HepG2 (cell line): ENCODE data around the gene RPS6KA2. TPM values are rescaled to one million over a fixed set of nuclear protein-coding genes. Genes with fewer than 3 reads are reported as not detected.

Source experiments
- CENPT ChIP-seq: sonication (generic); formaldehyde crosslinking; IDR thresholded peaks from 2 replicates; pipeline ENCODE4 v1.8.0; 2022; ENCODE audit warnings: low read depth, mild to moderate bottlenecking, moderate library complexity, missing genetic modification reagents
- DNMT1 ChIP-seq: sonication (generic); formaldehyde crosslinking; IDR thresholded peaks from 2 replicates; pipeline ENCODE4 v1.5.1; 2020; ENCODE audit warnings: mild to moderate bottlenecking, missing genetic modification reagents
- FOXP1 ChIP-seq, 2 experiments: fragments of 450-650 bp in 1 of 2; IDR thresholded peaks; 2 replicates each; pipeline ENCODE4 v1.6.1; 2017 to 2018; ENCODE audit warnings: antibody characterized with exemption in 1 of 2
- HNF4G ChIP-seq, 2 experiments: sonication (generic) in 1 of 2; formaldehyde crosslinking in 1 of 2; IDR thresholded peaks; 2 replicates each; pipeline versions ENCODE4 v1.4.0 to v1.6.1; 2011 to 2020; ENCODE audit warnings: borderline replicate concordance in 2 of 2, low read depth in 2 of 2, mild to moderate bottlenecking in 2 of 2, low read length in 1 of 2, missing genetic modification reagents in 1 of 2, moderate library complexity in 1 of 2
- IKZF1 ChIP-seq: fragments of 450-650 bp; IDR thresholded peaks from 2 replicates; pipeline ENCODE4 v1.7.1; 2016
- LCORL ChIP-seq, 2 experiments: fragments of 450-650 bp in 1 of 2; sonication (generic) in 1 of 2; formaldehyde crosslinking in 1 of 2; IDR thresholded peaks; 2 replicates each; pipeline versions ENCODE4 v1.5.0 to v1.6.1; 2017 to 2020; ENCODE audit warnings: antibody characterized with exemption in 1 of 2, missing genetic modification reagents in 1 of 2
- NBN ChIP-seq: fragments of 450-650 bp; conservative IDR thresholded peaks from 2 replicates; pipeline ENCODE4 v1.6.1; 2017
- NONO ChIP-seq, 2 experiments: fragments of 450-650 bp in 1 of 2; sonication (generic) in 1 of 2; formaldehyde crosslinking in 1 of 2; IDR thresholded peaks in 1 of 2; conservative IDR thresholded peaks in 1 of 2; 2 replicates each; pipeline versions ENCODE4 v1.6.1 to v1.8.0; 2017 to 2022; ENCODE audit warnings: mild to moderate bottlenecking in 1 of 2, missing genetic modification reagents in 1 of 2, moderate library complexity in 1 of 2
- PHB2 ChIP-seq: fragments of 450-650 bp; IDR thresholded peaks from 2 replicates; pipeline ENCODE4 v1.6.1; 2018; ENCODE audit not compliant: partially characterized antibody
- RAD51 ChIP-seq: fragments of 450-650 bp; IDR thresholded peaks from 2 replicates; pipeline ENCODE4 v1.6.1; 2016; ENCODE audit warnings: borderline replicate concordance
- ZNF207 ChIP-seq: fragments of 450-650 bp; IDR thresholded peaks from 2 replicates; pipeline ENCODE4 v1.6.1; 2016; ENCODE audit warnings: antibody characterized with exemption, borderline replicate concordance
- ZNF232 ChIP-seq: sonication (generic); formaldehyde crosslinking; IDR thresholded peaks from 2 replicates; pipeline ENCODE4 v1.4.0; 2020; ENCODE audit warnings: missing genetic modification reagents, borderline replicate concordance
- ZSCAN21 ChIP-seq: sonication (generic); formaldehyde crosslinking; IDR thresholded peaks from 2 replicates; pipeline ENCODE4 v1.8.0; 2022; ENCODE audit warnings: mild to moderate bottlenecking, missing genetic modification reagents, moderate library complexity, borderline replicate concordance
- polyA plus RNA-seq, 8 experiments: library from polyadenylated mRNA; depleted of rRNA in 3 of 8; stranded (reverse) in 7 of 8; unstranded in 1 of 8; fragments of >200 nt; fragmentation: Illumina TruSeq in 4 of 8; extraction: Trizol in 4 of 8; gene quantifications; 2 replicates each; pipeline versions ENCODE4 v1.2.1 to v1.2.3, GENCODE V29; 2011 to 2016; ENCODE audit warnings: low read depth in 4 of 8, missing spikeins in 1 of 8, mixed read lengths in 1 of 8; ENCODE audit not compliant: insufficient read depth in 1 of 8
- total RNA-seq, 5 experiments: library from RNA; depleted of rRNA; stranded (reverse); fragments of >200 nt; fragmentation: Illumina TruSeq; extraction: Trizol; gene quantifications; 2 replicates each; pipeline ENCODE4 v1.2.3, GENCODE V29; 2016; ENCODE audit warnings: low read depth in 1 of 5
- TF ChIP-seq, protein P1 (sequence below): sonication (generic); formaldehyde crosslinking; conservative IDR thresholded peaks from 2 replicates; pipeline ENCODE4 v1.8.0; 2022; ENCODE audit warnings: mild to moderate bottlenecking, moderate library complexity, missing genetic modification reagents

RPS6KA2 gene
- total and polyA plus RNA-seq, 2 of the 13 experiments (the other 11 are each of a cell fraction or from before 2014, with no cell fraction given) = 0.22 to 0.38 TPM

- TF ChIP-seq, protein P1, sequence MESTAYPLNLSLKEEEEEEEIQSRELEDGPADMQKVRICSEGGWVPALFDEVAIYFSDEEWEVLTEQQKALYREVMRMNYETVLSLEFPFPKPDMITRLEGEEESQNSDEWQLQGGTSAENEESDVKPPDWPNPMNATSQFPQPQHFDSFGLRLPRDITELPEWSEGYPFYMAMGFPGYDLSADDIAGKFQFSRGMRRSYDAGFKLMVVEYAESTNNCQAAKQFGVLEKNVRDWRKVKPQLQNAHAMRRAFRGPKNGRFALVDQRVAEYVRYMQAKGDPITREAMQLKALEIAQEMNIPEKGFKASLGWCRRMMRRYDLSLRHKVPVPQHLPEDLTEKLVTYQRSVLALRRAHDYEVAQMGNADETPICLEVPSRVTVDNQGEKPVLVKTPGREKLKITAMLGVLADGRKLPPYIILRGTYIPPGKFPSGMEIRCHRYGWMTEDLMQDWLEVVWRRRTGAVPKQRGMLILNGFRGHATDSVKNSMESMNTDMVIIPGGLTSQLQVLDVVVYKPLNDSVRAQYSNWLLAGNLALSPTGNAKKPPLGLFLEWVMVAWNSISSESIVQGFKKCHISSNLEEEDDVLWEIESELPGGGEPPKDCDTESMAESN = no peak
- TF ChIP-seq LCORL (IDR thresholded peaks at IDR 0.05) (peak; percentile 20; the same call in 1 of the 2 replicates), LCORL (CRISPR knock-in tag; IDR thresholded peaks at IDR 0.05) (no peak), ZNF232 (no peak), FOXP1 (IDR thresholded peaks at IDR 0.05) (peak; percentile 71), FOXP1 (CRISPR knock-in tag; IDR thresholded peaks at IDR 0.05) (no peak), HNF4G (IDR thresholded peaks at IDR 0.05; ENCODE audit: borderline replicate concordance, low read depth, low read length) (no peak), HNF4G (CRISPR knock-in tag; IDR thresholded peaks at IDR 0.05; ENCODE audit: borderline replicate concordance, low read depth) (no peak), ZNF207 (peak; percentile 65; the same call in 1 of the 2 replicates), IKZF1 (0 out of 2 replicates have a peak, but pooled peaks have one; percentile 38), DNMT1 (0 out of 2 replicates have a peak, but pooled peaks have one; percentile 78), NONO (IDR thresholded peaks at IDR 0.05) (0 out of 2 replicates have a peak, but pooled peaks have one; percentile 41), NONO (CRISPR knock-in tag; conservative IDR thresholded peaks at IDR 0.05) (no peak), PHB2 (peak; percentile 35), RAD51 (0 out of 2 replicates have a peak, but pooled peaks have one; percentile 15), ZSCAN21 (peak; percentile 45; the same call in 1 of the 2 replicates), CENPT (CRISPR knock-in tag) (0 out of 2 replicates have a peak, but pooled peaks have one; percentile 48), NBN (peak; percentile 96)
These were observed 20.8 kb upstream of the RPS6KA2 start (continued) for GRCh38 chr6:166647896-166648295.
